Measurements from ENCODE around the gene KBTBD12. TPM values are rescaled to one million over a fixed set of nuclear protein-coding genes. Genes with fewer than 3 reads are reported as not detected.

Gene KBTBD12
- total RNA-seq, 1 donor from 2014 or later = 0.29 TPM

GRCh38 chr3:127953091-127954035, 38.3 kb downstream of the KBTBD12 start:
- no peak for DNase-seq (ENCODE audit: low spot score, unreplicated experiment)
- Mint-ChIP-seq H3K36me3 (ENCODE audit: insufficient read depth) (no peaks in the 10 kb centered on the region), H3K4me3 (ENCODE audit: low read depth) (no peak overlapping the region), H3K9me3 (ENCODE audit: low read depth) (no peaks in the 10 kb centered on the region), H3K4me1 (ENCODE audit: low read depth) (no peaks in the 10 kb centered on the region), H3K27ac (no peak overlapping the region), H3K27me3 (peaks cover 15% of the 10 kb centered on the region)
- TF ChIP-seq CTCF (IDR thresholded peaks at IDR 0.05; ENCODE audit: unreplicated experiment) = no peak

GRCh38 chr3:127954640-127955039, 39.6 kb downstream of the KBTBD12 start:
- no peak for DNase-seq (ENCODE audit: low spot score, unreplicated experiment)
- no peaks in the 10 kb centered on the region for H3K36me3 Mint-ChIP-seq (ENCODE audit: insufficient read depth)
- H3K27me3 Mint-ChIP-seq = peaks cover 11% of the 10 kb centered on the region
- no peaks in the 10 kb centered on the region for H3K9me3 Mint-ChIP-seq (ENCODE audit: low read depth)
- H3K4me1 Mint-ChIP-seq (ENCODE audit: low read depth) = peaks cover 5% of the 10 kb centered on the region
- no peak for TF ChIP-seq CTCF (IDR thresholded peaks at IDR 0.05; ENCODE audit: unreplicated experiment)
- no peak overlapping the region for H3K4me3 Mint-ChIP-seq (ENCODE audit: low read depth)
- H3K27ac Mint-ChIP-seq = no peak overlapping the region

- Mint-ChIP-seq H3K36me3 (ENCODE audit: insufficient read depth) (no peaks in the 10 kb centered on the region), H3K27me3 (peaks cover 8% of the 10 kb centered on the region), H3K27ac (no peak overlapping the region), H3K4me1 (ENCODE audit: low read depth) (peaks cover 5% of the 10 kb centered on the region), H3K9me3 (ENCODE audit: low read depth) (no peaks in the 10 kb centered on the region), H3K4me3 (ENCODE audit: low read depth) (no peak overlapping the region)
- DNase-seq (ENCODE audit: low spot score, unreplicated experiment) = no peak
- TF ChIP-seq CTCF (IDR thresholded peaks at IDR 0.05; ENCODE audit: unreplicated experiment) = no peak
These were observed 40.7 kb downstream of the KBTBD12 start for GRCh38 chr3:127955728-127956127.

GRCh38 chr3:127959041-127959440, 44.0 kb downstream of the KBTBD12 start:
- Mint-ChIP-seq H3K4me1 (ENCODE audit: low read depth) (peaks cover 5% of the 10 kb centered on the region), H3K27me3 (peaks cover 6% of the 10 kb centered on the region), H3K9me3 (ENCODE audit: low read depth) (no peaks in the 10 kb centered on the region), H3K4me3 (ENCODE audit: low read depth) (no peak overlapping the region), H3K27ac (no peak overlapping the region), H3K36me3 (ENCODE audit: insufficient read depth) (no peaks in the 10 kb centered on the region)
- no peak for TF ChIP-seq CTCF (IDR thresholded peaks at IDR 0.05; ENCODE audit: unreplicated experiment)
- DNase-seq (ENCODE audit: low spot score, unreplicated experiment) = no peak

- H3K4me3 Mint-ChIP-seq (ENCODE audit: low read depth) = no peak overlapping the region
- H3K9me3 Mint-ChIP-seq (ENCODE audit: low read depth) = no peaks in the 10 kb centered on the region
- H3K4me1 Mint-ChIP-seq (ENCODE audit: low read depth) = peaks cover 5% of the 10 kb centered on the region
- TF ChIP-seq CTCF (IDR thresholded peaks at IDR 0.05; ENCODE audit: unreplicated experiment) = peak; percentile 67
- H3K36me3 Mint-ChIP-seq (ENCODE audit: insufficient read depth) = no peaks in the 10 kb centered on the region
- peaks cover under 1% of the 10 kb centered on the region for H3K27me3 Mint-ChIP-seq
- peak; percentile 43 for DNase-seq (ENCODE audit: low spot score, unreplicated experiment)
- H3K27ac Mint-ChIP-seq = no peak overlapping the region
These were observed 44.8 kb downstream of the KBTBD12 start for GRCh38 chr3:127959873-127960272.
